HG03025 (cell line): Measurements from ENCODE around the gene PARP16.
"Not testable (repeated sequence)": the region's sequence is repeated elsewhere in the genome, so short reads cannot be mapped to it uniquely, and the experiment has no call there.

Experiments
- ATAC-seq: cut with Tn5 transposase; IDR thresholded peaks from one replicate; pipeline ENCODE4 v1.9.1; 2021; ENCODE audit warnings: mild to moderate bottlenecking, moderate library complexity; ENCODE audit not compliant: unreplicated experiment, low FRiP score

The PARP16 gene

DNA sequence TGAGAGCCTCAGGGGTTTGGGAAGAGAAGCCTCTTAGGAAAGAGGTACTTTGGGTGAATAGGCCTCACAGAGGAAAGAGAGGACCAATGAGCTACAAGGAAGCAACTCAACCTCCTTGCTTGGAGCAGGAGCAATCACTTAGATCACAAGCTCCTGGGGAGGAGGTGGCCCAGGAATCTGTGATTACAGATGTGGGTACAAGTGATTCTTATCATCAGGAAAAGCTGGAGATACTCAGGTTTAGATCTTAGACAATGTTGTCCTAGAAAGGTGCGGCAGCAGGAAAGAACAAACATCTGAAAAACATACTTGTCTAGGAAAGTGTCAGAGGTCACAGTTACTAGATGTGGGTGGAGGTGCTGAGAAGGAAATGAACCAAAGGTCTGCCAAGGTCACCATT lies 8.2 kb downstream of the PARP16 start:
- no peak for ATAC-seq

GRCh38 chr15:65277015-65277414 lies 9.7 kb downstream of the PARP16 start:
- no peak for ATAC-seq

- no peak for ATAC-seq
Measured at GRCh38 chr15:65275728-65276126, 11.0 kb downstream of the PARP16 start.

- ATAC-seq: no peak
Measured at GRCh38 chr15:65275104-65275727, 11.5 kb downstream of the PARP16 start.

GRCh38 chr15:65270811-65271545 lies 15.7 kb downstream of the PARP16 start:
- not testable (repeated sequence) for ATAC-seq

DNA sequence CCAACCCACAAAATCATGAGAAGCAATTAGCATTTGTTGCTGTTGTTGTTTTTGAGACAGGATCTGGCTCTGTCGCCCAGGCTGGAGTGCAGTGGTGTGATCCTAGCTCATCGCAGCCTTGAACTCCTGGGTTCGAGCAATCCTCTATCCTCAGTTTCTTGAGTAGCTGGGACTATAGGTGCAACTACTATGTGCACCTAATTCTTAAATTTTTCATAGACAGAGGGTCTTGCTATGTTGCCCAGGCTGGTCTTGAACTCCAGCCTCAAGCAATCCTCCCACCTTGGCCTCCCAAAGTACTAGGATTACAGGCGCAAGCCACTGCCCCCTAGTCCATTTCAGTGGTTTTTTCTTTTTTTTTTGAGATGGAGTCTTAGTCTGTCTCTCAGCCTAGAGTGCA lies 18.3 kb downstream of the PARP16 start:
- no peak for ATAC-seq

- no peak for ATAC-seq
Measured at GRCh38 chr15:65266469-65266868, 20.2 kb downstream of the PARP16 start.

GRCh38 chr15:65264863-65265430 lies 21.7 kb downstream of the PARP16 start:
- ATAC-seq: no peak

DNA sequence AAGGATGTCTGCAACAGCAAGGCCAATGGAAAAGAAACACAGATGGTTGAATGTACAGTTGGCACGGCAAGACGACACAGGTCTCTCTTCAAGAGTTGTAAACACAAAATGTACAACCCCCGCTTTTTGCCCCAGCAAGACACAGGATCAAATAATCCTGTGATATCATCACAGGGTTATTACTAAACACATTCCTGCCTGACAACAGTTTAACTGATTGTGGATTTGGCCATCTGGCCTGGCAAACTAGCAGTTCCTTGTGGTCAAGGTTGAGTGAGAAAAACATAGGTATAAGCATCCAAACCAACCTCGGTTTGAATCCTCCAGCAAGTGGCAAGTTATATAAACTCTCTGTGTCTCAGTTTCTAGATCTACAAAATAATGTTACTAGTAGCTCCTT lies 23.4 kb downstream of the PARP16 start:
- ATAC-seq: no peak

- no peak for ATAC-seq
Measured at GRCh38 chr15:65260968-65261367, 25.7 kb downstream of the PARP16 start.

DNA sequence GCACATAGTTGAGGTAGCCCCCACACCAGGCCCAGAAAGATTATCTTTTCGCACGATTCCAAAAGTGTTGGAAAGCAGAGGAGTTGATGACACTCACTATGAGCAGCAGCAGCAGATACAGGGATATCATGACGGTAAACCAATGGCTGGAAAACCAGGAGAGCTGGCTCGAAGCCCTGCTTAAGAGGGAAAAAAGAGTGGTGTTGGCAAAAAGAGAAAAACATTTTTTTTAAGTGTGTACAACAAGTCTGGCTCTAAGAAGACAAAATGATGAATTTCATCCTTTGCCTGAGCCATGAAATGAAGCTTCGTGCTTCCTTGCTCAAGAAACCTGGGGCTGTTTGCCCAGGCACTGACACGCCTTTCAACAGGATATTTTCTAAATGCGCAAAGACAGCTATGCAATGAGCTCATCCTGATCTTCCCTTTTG lies 27.3 kb downstream of the PARP16 start:
- no peak for ATAC-seq

DNA sequence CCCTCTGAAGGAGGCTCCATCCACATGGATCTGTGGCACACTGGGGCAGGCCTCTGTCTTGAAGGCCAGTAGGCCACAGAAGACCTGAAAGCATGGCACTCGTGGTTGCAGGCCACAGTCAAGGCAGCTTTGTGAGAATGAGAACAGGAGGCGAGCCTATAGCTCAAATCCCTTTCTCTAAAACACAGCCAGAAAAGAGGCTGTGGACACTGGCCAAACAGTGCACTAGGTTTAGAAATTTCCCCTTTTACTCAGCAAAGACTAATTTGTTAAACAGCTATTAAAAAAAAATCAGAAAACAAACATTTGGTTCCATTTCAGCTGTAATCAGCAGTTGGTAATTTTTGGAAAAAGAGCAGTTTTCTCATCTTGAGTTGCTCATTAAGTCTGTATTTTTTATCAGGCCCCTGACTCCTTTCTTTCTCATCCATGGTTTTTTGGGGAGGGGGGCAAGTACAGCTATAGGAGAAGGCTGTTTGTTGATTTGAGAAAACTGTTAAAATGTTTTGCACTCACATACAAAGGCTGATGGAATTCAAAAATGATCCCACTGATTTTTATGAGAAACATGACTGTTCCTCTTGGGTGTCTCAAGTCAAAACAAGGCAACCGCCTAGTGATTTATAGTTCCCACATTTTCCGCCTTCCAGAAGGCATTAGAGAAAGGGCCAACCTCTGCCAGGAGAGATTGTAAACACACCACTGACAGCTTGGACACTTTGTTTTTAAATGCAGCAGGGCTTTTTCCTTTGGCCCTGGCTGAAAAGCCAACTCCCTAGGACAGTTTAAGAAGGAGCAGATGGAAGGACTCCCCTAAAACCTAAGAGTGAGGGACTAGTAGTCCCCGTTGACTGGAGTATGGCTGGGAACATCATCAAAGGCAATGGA lies 28.1 kb downstream of the PARP16 start:
- no peak for ATAC-seq

DNA sequence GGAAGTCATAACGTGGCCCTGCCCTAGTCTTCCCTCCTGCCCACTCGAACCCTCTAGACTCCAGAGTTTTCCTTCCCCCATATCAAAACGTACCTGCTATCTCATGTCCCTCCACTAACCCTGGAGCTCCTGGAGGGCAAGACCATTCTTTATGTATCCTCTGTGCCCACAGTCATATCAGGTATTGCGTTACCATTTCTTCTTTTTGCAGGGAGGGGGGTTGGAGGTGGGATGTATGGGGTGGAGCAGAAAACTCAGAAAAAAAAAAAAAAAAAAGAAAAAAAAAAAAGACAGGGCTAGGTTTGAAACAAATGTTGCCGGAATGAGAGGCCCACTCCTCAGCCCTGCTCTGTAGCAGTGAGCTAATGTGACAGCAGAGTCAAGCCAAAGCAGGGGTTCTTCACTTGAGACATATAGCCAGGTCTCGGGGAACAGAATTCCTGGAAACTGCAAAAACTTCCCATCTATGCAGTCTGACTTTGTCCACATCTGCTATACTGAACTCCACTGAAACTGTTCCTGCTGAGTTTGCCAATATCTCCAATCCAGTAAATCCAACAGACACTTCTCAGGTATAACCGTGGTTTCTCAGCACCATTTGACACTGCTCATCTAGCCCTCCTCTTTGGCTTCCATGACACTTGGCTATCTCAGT lies 31.1 kb downstream of the PARP16 start:
- ATAC-seq: no peak

- ATAC-seq: no peak
Measured at GRCh38 chr15:65254758-65255157, 31.9 kb downstream of the PARP16 start.

GRCh38 chr15:65254356-65254755 lies 32.3 kb downstream of the PARP16 start:
- no peak for ATAC-seq

- ATAC-seq: no peak
Measured at GRCh38 chr15:65249641-65250040, 37.0 kb downstream of the PARP16 start.

GRCh38 chr15:65248511-65249255 lies 38.0 kb downstream of the PARP16 start:
- no peak for ATAC-seq

DNA sequence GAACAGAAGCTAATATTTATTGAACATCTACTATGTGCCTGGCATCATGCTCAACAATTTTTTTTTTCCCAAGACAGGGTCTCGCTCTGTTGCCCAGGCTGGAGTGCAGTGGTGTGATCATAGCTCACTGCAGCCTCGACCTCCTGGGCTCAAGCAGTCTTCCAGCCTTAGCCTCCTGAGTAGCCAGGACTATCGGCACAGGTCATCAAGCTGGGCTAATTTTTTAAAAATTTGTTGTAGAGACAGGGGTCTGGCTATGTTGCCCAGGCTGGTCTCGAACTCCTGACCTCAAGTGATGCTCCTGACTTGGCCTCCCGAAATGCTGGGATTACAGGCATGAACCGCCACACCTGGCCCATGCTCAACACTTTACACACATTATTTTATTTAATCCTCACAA lies 39.7 kb downstream of the PARP16 start:
- no peak for ATAC-seq

DNA sequence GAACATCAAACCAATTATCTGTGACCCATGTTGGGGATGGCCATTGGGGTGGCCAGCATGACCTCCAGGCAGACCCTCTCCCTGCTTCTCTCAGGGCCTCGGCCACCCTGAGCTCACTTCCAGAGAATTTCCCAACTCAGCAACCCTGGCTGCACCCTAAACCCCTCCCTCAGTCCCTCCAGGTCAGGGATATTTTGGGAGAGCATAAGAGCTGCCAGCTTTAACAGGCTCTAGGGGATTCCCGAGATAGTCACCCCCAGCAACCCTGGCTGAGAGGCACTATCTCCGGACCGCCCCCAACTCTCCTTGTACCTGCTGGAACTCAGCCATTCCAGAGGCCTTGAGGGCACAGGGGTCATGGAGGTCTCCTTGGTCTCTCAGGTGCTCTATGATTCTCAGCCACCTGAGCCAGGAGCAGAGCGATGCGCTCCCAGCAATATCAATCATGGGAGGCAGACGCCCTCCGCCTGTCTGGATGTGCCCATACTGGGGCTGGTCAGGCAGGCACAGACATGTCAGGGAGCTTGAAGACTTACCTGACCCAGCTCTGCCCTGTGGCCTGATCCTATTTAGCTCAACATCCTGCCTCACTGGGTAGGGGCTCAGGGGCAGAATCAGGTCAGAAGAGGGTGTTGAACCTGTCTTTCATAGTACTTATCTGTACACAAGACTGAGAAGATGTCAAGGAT lies 40.5 kb downstream of the PARP16 start:
- ATAC-seq: no peak
